ENCODE data around the gene FUT8.

FUT8 gene

GRCh38 chr14:65403231-65403630, 9.3 kb upstream of the FUT8 start:
- H3K4me3 ChIP-seq (ENCODE audit: low read depth, low read length): no peak overlapping the region
- peak; percentile 60 for DNase-seq (ENCODE audit: low read depth)
- no peak for TF ChIP-seq CTCF (conservative IDR thresholded peaks at IDR 0.05; ENCODE audit: low read depth, low read length)

GRCh38 chr14:65408113-65408512, 4.4 kb upstream of the FUT8 start:
- H3K4me3 ChIP-seq (ENCODE audit: low read depth, low read length): no peak overlapping the region
- no peak for TF ChIP-seq CTCF (conservative IDR thresholded peaks at IDR 0.05; ENCODE audit: low read depth, low read length)
- DNase-seq (ENCODE audit: low read depth): no peak

- no peak for DNase-seq (ENCODE audit: low read depth)
- no peak overlapping the region for H3K4me3 ChIP-seq (ENCODE audit: low read depth, low read length)
- no peak for TF ChIP-seq CTCF (conservative IDR thresholded peaks at IDR 0.05; ENCODE audit: low read depth, low read length)
Measured at GRCh38 chr14:65410640-65411039, 1.9 kb upstream of the FUT8 start.

GRCh38 chr14:65411656-65412031, 886 bp upstream of the FUT8 start:
- H3K4me3 ChIP-seq (ENCODE audit: low read depth, low read length): peak overlapping the region; percentile 83
- TF ChIP-seq CTCF (conservative IDR thresholded peaks at IDR 0.05; ENCODE audit: low read depth, low read length): no peak
- DNase-seq (ENCODE audit: low read depth): peak; percentile 92

GRCh38 chr14:65412856-65413738, 567 bp downstream of the FUT8 start:
- peak; percentile 28 for TF ChIP-seq CTCF (conservative IDR thresholded peaks at IDR 0.05; ENCODE audit: low read depth, low read length)
- H3K4me3 ChIP-seq (ENCODE audit: low read depth, low read length): peak overlapping the region; percentile 83
- peak; percentile 79 for DNase-seq (ENCODE audit: low read depth)

- no peak for TF ChIP-seq CTCF (conservative IDR thresholded peaks at IDR 0.05; ENCODE audit: low read depth, low read length)
- H3K4me3 ChIP-seq (ENCODE audit: low read depth, low read length): peak overlapping the region; percentile 83
Measured at GRCh38 chr14:65413739-65414045, 1.2 kb downstream of the FUT8 start.

GRCh38 chr14:65414961-65415589, 2.5 kb downstream of the FUT8 start:
- peak; percentile 61 for TF ChIP-seq CTCF (conservative IDR thresholded peaks at IDR 0.05; ENCODE audit: low read depth, low read length)
- no peak overlapping the region for H3K4me3 ChIP-seq (ENCODE audit: low read depth, low read length)
- peak; percentile 68 for DNase-seq (ENCODE audit: low read depth)

More at GRCh38 chr14:65413739-65414045, 1.2 kb downstream of the FUT8 start:
- DNase-seq (ENCODE audit: low read depth): no peak

Data from choroid plexus epithelial cell (primary cell).